Loucy (cell line): ENCODE results near the gene CEP112.

Experiments
- H2AFZ ChIP-seq: fragments of 200-600 bp; sonication (generic); 2 replicates; pipeline ENCODE4 v1.6.0; 2016; ENCODE audit warnings: antibody characterized with exemption, mild to moderate bottlenecking, low read length, moderate library complexity
- H3F3A ChIP-seq: fragments of 200-600 bp; 2 replicates; pipeline ENCODE4 v1.6.0; 2016; ENCODE audit warnings: antibody characterized with exemption, low read depth, mild to moderate bottlenecking
- H3K27me3 ChIP-seq: fragments of 200-600 bp; sonication (generic); 2 replicates; pipeline ENCODE4 v1.6.1; 2014; ENCODE audit warnings: low read length, mild to moderate bottlenecking; ENCODE audit not compliant: insufficient read depth, poor library complexity, severe bottlenecking
- H3K36me3 ChIP-seq: fragments of 200-600 bp; sonication (generic); 2 replicates; pipeline ENCODE4 v1.6.1; 2016; ENCODE audit warnings: low read length; ENCODE audit not compliant: insufficient read depth
- H3K4me1 ChIP-seq: fragments of 200-600 bp; sonication (generic); 2 replicates; pipeline ENCODE4 v1.5.1; 2014; ENCODE audit warnings: low read length, mild to moderate bottlenecking; ENCODE audit not compliant: insufficient read depth, poor library complexity, severe bottlenecking
- H3K4me2 ChIP-seq: fragments of 200-600 bp; sonication (generic); 2 replicates; pipeline ENCODE4 v1.6.0; 2014; ENCODE audit warnings: antibody characterized with exemption, low read length, low read depth, mild to moderate bottlenecking; ENCODE audit not compliant: poor library complexity, severe bottlenecking
- H3K4me3 ChIP-seq: fragments of 200-600 bp; sonication (generic); 2 replicates; pipeline ENCODE4 v1.5.1; 2014; ENCODE audit warnings: low read length, mild to moderate bottlenecking, mixed read lengths; ENCODE audit not compliant: poor library complexity, severe bottlenecking
- H3K79me2 ChIP-seq: fragments of 200-600 bp; sonication (generic); 2 replicates; pipeline ENCODE4 v1.6.1; 2014; ENCODE audit warnings: low read length; ENCODE audit not compliant: insufficient read depth
- H3K9ac ChIP-seq: fragments of 200-600 bp; sonication (generic); 2 replicates; pipeline ENCODE4 v1.6.0; 2014; ENCODE audit warnings: mild to moderate bottlenecking, low read depth, low read length, moderate library complexity; ENCODE audit not compliant: poor library complexity, severe bottlenecking
- H3K9me2 ChIP-seq: fragments of 200-600 bp; sonication (generic); replicated peaks from 2 replicates; pipeline ENCODE4 v1.6.1; 2016; ENCODE audit warnings: low read depth, low read length, mixed read lengths
- H3K9me3 ChIP-seq: fragments of 200-600 bp; sonication (generic); 2 replicates; pipeline ENCODE4 v1.6.1; 2014; ENCODE audit warnings: mild to moderate bottlenecking, antibody characterized with exemption, low read length, low read depth; ENCODE audit not compliant: insufficient read depth
- H4K20me1 ChIP-seq: fragments of 200-600 bp; sonication (generic); 2 replicates; pipeline ENCODE4 v1.6.0; 2014; ENCODE audit warnings: antibody characterized with exemption, low read length, mild to moderate bottlenecking; ENCODE audit not compliant: insufficient read depth, poor library complexity, severe bottlenecking
- EZH2phosphoT487 ChIP-seq: fragments of 200-600 bp; IDR thresholded peaks from 2 replicates; pipeline ENCODE4 v1.6.1; 2018; ENCODE audit warnings: antibody characterized with exemption, mild to moderate bottlenecking, moderate library complexity, borderline replicate concordance
- TF ChIP-seq, protein P1 (sequence below): fragments of 200-600 bp; sonication (generic); conservative IDR thresholded peaks from 2 replicates; pipeline ENCODE4 v1.5.1; 2014; ENCODE audit warnings: mild to moderate bottlenecking, antibody characterized with exemption, low read length

CEP112 gene

DNA sequence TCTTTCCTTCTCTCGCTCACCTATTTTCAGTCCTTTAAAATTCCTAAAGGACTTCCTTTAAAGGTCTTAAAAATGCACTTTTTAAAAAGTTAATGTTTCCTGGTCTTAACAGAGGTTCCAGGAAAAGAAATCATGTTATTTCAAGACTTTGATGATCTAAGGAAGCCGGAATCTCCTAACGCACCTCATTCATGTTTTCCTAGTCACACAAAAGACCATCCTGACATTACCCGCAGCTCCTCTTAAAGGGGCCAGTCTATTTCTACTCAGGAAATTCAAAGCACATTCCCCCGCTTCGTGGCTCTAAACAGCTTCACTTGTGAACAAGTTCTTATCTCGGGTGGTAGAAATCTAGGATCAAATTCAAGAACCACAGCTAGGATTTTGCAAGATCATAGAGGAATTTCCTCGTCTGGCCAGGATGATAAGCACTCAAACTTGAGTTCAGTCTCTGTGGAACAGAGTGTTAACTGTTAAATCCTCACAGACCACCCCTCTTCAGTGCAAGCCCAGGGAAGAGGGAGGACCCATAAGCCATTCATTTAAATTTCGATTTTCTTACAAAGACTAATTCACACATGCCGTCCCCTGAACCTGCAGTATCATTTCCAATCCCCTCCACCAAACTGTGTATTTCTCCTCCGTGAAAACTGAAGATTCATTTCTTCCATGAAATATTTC lies 493.4 kb downstream of the CEP112 start:
- Histone ChIP-seq H3K9ac (no peak overlapping the region), H3F3A (no peaks in the 10 kb centered on the region), H2AFZ (no peak overlapping the region), H3K4me1 (no peaks in the 10 kb centered on the region), H3K4me2 (no peak overlapping the region), H3K27me3 (no peaks in the 10 kb centered on the region), H3K36me3 (no peaks in the 10 kb centered on the region), H3K9me3 (no peaks in the 10 kb centered on the region), H3K9me2 (no peaks in the 10 kb centered on the region), H3K4me3 (no peak overlapping the region), H3K79me2 (no peaks in the 10 kb centered on the region), H4K20me1 (no peaks in the 10 kb centered on the region)
- TF ChIP-seq EZH2phosphoT487: no peak
- TF ChIP-seq, protein P1, sequence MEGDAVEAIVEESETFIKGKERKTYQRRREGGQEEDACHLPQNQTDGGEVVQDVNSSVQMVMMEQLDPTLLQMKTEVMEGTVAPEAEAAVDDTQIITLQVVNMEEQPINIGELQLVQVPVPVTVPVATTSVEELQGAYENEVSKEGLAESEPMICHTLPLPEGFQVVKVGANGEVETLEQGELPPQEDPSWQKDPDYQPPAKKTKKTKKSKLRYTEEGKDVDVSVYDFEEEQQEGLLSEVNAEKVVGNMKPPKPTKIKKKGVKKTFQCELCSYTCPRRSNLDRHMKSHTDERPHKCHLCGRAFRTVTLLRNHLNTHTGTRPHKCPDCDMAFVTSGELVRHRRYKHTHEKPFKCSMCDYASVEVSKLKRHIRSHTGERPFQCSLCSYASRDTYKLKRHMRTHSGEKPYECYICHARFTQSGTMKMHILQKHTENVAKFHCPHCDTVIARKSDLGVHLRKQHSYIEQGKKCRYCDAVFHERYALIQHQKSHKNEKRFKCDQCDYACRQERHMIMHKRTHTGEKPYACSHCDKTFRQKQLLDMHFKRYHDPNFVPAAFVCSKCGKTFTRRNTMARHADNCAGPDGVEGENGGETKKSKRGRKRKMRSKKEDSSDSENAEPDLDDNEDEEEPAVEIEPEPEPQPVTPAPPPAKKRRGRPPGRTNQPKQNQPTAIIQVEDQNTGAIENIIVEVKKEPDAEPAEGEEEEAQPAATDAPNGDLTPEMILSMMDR: no peak

DNA sequence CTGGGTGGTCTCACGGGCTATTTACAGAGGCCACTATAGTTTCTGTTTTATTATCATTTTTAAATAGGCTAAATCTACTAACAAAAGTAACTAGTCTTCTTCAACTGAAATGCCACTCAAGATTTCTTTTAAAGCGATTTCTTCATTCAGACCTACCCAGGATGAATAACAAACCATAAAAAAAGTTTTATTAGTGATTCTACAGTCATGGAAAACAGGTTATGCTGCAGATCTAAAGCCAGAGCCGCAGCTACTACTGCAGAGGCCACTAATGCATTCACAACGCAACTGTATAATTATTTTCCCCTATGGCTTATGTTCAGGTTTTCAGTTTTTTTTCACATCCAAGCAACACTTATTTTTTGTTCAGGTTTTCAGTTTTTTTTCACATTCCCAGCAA lies 494.3 kb downstream of the CEP112 start:
- Histone ChIP-seq H3K4me3 (no peak overlapping the region), H3F3A (no peaks in the 10 kb centered on the region), H3K4me1 (no peaks in the 10 kb centered on the region), H3K9ac (no peak overlapping the region), H3K79me2 (no peaks in the 10 kb centered on the region), H3K27me3 (no peaks in the 10 kb centered on the region), H4K20me1 (no peaks in the 10 kb centered on the region), H3K9me3 (no peaks in the 10 kb centered on the region), H2AFZ (no peak overlapping the region), H3K9me2 (no peaks in the 10 kb centered on the region), H3K36me3 (no peaks in the 10 kb centered on the region), H3K4me2 (no peak overlapping the region)
- TF ChIP-seq EZH2phosphoT487: no peak
- TF ChIP-seq, protein P1: no peak

DNA sequence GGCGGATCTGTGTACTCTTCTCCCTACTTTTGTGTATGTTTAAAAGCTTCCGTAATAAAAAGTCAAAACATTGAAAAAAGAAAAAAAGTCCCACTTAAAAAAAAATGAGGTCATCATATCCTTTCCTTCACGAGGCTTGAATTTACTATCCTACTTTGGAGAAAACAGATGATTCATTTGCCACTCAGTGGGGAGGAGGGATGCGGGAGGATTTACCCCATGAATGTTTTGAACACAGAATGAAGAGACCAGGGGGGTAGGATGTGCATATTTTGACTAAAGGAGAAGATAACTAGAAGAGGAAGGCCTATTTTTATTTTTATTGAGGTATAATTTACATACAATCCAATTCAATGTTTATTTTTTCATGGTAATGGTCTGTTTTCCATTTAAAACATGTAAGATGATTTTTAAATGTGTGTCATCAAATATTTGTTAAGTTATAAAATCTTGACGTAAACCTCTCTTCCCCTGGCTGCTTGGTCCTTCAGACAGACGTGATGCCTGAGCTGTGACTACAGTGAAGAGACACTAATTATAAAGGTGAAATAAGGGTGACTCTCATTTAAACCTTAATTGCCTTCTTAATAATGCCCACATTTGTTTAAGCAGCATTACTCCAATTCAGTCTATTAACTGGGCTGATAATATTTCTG lies 495.1 kb downstream of the CEP112 start:
- no peak overlapping the region for H3K4me3 ChIP-seq
- H2AFZ ChIP-seq: no peak overlapping the region
- H3K36me3 ChIP-seq: no peaks in the 10 kb centered on the region
- TF ChIP-seq EZH2phosphoT487: no peak
- TF ChIP-seq, protein P1: no peak
- H3K4me1 ChIP-seq: no peaks in the 10 kb centered on the region
- H3F3A ChIP-seq: no peaks in the 10 kb centered on the region
- H3K27me3 ChIP-seq: no peaks in the 10 kb centered on the region
- no peaks in the 10 kb centered on the region for H3K79me2 ChIP-seq
- H3K4me2 ChIP-seq: no peak overlapping the region
- no peaks in the 10 kb centered on the region for H3K9me2 ChIP-seq
- no peak overlapping the region for H3K9ac ChIP-seq
- no peaks in the 10 kb centered on the region for H3K9me3 ChIP-seq
- no peaks in the 10 kb centered on the region for H4K20me1 ChIP-seq
